Stimulated activated naive CD4-positive, alpha-beta T cell (primary cell): ENCODE results near the gene ABO.
"Not testable (repeated sequence)": the region's sequence is repeated elsewhere in the genome, so short reads cannot be mapped to it uniquely, and the experiment has no call there.

Experiments used
- DNase-seq, 6 experiments: peaks; one replicate each; lab custom pipeline; 2025; lab: John Stamatoyannopoulos, UW

The ABO gene

DNA sequence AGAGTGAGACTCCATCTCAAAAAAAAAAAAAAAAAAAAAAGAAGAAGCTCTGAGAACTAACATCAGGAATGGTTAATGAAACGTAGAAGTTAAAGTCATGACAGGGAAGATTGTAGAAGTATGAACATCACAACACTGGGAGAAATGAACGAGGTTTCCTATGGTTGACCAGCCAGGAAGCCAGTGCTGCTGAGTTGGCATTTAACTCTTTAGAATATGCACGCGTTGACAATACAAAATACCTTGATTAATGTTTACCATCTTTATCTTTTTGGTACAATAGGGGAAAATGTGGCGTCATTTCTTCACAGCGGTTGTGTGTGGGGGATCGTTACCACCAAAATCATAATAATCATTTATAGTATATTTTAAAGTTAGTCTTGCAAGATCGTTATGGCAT is 32.0 kb downstream of the ABO start:
- DNase-seq = no peak

DNA sequence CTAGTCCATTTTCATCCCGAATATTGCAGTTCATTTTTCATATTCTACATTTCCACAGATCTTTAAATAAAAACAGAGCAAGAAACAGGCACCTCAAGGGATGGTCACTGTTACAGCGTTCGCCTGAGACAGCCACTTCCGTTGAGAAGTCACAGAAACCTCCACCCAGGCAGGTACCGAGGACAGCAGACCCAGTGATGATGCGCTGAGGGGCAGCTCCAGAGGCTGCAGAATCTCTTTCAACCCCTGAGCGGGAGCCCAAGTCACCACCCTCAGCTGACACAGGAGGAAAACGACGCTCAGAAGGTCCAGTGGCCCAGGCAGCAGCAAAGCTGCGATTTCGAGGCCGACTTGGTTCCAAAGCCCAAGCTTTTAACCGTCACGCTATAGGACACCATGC is 32.8 kb downstream of the ABO start:
- no peak for DNase-seq

- no peak for DNase-seq
These were observed 35.4 kb downstream of the ABO start for GRCh38 chr9:133239533-133240090.

DNA sequence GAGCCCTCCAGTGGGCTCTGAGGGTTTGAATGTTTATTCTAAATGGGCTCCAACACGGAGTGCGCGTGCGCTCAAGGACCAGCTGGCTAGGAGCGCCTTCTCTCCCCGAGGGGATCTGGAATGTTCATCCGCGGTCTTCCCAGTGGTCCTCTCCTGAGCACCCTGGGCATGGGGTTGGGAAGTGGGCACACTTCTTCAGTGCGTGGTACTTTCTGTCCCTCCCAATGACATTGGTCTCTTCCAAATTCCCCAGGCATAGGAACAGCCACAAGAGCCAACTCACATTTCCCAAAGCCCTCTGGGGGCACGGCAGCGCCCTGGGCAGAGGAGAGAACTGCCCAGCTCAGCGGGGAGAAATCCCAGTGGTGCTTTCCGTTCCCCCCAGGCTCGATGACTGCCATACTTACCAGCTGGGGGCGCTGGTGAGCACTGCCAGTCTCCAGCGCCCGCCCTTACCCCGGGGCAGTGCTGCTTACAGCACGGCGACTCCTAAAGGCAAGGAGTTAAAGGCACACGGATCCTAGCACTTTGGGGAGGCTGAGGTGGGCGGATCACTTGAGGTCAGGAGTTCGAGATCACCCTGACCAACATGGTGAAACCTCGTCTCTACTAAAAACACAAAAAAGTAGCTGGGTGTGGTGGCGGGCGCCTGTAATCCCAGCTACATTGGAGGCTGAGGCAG is 36.0 kb downstream of the ABO start:
- peak; percentile 28 to 67 (median 47) for DNase-seq

DNA sequence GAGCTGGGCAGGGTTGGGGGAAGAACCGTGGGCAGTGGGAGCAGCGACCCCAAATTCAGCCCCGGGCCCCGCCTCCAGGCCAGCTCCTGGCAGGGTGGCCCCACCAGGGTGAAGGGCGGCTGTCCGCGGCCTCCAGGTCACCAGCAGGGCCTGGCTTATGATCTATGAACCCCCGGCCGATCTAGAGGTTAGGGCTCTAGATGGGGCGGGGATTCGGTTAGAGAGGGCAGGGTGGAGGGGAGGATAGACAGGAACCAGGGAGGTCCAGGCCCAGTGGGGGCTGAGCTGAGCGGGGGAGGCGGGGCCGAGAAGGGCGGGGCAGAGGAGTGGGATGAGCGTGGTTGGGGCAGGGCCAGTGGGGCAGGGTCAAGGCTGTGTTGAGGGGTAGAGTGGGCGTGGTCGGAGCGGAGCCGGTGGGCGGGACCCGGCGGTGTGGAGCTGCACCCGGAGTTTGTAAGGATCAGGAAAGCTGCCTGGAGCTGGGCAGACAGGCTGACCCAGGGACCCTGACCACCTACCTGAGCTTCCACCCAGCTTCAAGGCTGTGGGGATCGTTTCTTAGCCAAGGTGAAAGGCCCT is 36.6 kb downstream of the ABO start:
- DNase-seq = peak in 2 of 6 experiments; percentile 13 to 18

DNA sequence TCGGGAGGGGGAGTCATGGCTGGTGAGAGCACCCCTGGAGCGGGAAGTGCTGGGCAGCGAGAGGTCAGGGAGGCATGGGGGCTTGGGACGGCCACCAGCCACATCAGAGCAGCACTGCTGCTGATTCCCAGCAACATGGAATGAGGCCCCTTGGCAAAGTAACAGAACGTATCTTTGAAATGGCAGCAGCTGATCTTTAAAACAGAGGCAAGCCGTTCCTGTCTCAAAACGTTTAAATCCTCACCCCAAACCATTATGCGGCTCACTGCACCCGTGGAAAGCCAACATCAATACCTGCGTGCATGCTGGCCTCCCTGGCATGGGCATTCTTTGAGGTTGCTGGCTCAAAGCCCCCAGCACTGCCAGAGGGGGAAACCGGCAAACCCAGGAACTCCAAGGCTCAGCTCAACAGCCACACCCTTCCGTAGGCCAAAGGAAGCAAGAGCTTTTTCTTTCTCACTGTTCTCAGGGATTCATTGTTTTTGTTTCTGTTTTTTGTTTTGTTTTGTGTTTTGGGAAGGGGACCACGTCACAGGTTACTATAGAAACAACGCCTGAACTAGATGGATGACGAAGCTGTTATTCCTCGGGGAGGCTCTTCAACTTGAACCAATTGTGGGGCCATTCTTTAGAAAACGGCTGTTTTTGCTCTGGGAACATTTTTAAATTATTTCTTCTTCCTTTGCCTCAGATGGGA is 37.8 kb downstream of the ABO start:
- DNase-seq = no peak

DNA sequence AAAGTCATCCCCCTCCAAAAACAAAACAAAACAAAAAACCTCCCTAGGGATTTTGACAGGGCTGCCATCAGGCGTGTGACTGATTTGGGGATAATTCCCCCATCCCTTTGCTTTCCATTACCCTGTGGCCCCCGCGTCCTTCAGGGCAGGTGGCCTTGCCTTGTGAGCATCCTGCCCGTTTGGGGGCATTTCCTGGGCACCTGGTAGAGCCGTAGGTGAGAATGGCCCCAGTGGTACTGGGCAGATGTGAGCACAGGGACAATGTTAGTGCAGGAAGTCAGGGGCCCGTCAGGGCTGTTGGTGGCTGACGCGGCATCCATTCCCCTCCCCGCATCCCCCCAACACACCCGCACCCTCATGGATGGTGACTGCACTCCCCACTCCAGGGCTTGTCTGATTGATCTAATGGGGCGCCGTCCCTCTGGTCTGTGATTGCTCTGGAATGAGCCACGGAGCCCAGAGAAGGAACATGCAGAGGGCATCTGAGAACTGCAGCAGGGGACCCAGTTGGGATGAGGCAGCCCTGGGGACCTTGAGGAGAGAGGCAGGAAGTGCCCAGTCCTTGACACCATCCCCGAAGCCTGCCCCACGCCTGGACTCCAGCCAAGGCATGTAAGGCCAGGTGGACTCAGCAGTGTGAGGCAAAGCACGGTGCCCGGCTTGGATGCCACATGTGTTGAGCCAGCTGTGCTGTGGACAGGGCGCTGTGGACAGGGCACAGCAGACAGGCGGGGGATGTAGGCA is 38.5 kb downstream of the ABO start:
- DNase-seq = not testable (repeated sequence)

DNA sequence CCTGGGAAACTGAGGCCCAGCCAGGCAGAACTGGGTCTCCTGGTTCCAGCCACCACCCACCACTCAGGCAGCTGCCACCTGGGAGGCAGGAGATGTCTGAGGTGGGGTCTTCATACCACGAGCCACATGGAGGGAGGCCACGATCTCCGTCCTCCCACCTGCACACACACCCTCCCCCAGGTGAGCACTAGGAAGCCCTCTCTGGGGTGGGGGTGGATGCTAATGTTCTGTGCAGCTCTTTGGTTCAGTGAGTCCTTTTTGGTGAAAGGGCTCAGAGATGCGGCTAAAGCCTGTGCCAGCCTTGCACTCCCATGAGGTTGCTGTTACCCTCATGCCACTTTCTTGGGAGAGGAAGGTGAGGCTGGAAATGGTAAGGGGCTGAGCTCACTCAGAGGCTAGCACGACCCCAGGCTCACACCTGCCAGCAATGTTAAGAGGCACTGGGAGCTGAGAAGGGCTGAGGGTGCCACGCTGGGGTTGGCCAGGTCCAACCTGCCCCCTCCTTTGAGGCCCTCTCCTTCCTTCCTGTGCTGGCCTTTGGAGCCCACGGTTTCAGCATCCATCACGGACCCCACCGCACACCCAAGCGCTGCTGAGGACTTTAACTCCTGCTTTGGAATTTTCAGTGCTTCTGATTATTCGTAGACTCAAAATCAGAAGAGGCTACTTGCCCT is 39.3 kb downstream of the ABO start:
- DNase-seq = no peak

DNA sequence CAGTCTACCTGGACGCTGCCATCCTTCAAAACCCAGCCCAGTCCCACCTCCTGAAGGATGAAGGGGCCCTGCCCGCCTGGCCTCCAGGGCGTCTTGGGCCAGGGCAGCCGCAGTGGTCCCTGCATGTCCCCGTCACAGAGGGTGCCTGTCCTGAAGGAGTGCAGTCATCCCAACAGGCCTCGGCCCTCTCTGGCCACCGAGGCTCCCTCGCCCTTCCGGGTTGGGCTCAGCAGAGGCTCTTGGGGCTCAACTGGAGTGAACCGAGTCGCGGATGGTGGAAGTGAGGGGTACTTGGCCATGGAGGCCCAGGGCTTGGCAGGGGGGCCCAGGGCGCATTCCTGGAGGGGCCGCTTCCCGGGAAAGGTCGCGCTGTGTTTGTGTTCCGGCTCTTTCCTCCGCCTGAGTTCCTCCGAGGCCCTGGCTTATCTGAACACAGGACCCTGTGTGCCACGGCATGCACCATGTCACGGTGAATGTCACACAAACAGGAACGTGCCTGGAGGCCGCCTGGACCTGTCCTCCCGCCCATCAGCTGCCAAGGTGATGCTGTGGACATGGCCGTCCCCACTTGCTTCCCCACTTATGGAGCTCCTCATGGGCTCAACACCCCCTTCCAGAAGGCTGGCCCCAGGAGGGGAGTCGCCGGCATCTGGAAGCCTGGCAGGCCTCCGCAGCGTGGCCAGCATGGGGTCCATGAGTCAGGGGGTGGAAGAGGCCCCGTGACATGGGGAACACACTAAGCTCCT is 40.3 kb downstream of the ABO start:
- no peak for DNase-seq

DNA sequence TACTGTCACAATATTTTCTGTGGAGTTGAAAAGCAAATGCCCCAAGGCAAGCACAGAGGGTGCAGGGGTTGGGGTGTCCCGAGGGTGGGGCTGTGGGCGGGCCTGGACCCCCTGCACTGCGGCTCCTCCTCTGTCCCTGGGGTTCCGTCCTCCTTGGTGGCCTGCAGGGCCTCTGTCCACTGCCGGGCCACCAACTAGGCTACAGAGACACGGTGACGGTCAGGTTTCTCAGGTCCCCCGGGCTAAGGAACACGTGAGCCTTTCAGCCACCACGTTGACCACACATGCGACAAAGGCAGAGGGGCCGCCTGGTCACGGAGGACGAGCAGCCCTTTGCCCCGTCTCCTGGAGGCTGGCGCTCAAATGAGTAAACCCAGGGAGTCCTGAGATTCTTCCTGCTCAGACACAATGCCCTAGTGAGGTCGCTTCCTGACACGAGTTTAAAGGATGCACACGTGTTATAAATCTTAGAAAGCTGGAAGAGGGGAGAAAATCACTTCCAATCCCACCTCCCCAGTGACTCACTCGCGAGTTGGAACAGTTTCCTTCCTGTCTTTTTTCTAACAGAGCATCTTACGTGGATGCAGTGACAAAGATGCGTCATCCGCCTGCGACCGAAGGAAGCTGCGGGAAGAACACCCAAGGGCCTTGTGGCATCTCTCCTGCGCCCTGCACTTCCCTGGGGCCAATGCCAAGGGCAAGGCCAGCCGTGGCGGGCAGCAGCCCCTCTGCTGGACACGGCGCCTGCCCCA is 41.1 kb downstream of the ABO start:
- no peak for DNase-seq

DNA sequence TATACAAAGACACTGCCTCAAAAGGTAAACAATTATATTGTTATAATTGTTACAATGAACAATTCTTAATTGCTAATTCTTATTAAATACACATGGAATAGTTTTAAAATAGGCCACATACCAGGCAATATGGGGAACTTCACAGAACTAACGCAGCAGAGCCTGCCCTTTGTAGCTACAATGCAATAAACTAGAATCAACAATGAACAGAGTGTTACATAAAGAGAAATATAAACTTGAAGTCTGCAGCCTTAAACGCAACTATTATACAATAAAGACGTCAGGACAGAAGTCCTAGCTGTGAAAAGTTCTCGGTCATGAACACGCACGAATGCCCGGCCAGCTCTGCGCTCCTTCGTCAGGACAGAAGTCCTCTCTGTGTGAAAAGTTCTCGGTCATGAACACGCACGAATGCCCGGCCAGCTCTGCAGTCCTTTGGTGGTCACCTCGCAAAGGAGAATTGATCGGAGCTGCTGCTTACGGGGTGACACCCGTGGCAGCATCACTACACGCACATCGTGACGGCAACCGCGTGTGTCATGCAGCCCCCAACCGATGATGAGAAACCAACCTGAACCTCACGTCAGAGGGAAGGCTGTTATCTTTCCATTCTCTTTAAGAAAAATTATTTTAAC is 43.0 kb downstream of the ABO start:
- not testable (repeated sequence) for DNase-seq

GRCh38 chr9:133230514-133230913 is 44.5 kb downstream of the ABO start:
- DNase-seq = not testable (repeated sequence)

DNA sequence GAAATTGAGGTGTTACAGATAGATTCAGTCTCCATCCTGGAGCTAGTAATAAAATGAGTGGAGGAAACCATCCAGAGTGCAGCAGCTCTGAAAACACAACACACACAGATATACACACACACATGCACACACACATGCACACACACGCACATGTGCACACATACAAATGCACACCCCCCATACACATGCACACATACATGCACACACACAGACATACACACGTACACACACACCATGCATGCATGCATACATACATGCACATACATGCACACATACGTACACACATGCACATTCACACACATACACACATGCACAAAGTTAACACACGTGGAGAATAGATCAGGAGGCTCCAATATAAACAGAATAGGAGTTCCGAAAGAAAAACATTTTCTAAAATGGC is 44.9 kb downstream of the ABO start:
- DNase-seq = no peak

DNA sequence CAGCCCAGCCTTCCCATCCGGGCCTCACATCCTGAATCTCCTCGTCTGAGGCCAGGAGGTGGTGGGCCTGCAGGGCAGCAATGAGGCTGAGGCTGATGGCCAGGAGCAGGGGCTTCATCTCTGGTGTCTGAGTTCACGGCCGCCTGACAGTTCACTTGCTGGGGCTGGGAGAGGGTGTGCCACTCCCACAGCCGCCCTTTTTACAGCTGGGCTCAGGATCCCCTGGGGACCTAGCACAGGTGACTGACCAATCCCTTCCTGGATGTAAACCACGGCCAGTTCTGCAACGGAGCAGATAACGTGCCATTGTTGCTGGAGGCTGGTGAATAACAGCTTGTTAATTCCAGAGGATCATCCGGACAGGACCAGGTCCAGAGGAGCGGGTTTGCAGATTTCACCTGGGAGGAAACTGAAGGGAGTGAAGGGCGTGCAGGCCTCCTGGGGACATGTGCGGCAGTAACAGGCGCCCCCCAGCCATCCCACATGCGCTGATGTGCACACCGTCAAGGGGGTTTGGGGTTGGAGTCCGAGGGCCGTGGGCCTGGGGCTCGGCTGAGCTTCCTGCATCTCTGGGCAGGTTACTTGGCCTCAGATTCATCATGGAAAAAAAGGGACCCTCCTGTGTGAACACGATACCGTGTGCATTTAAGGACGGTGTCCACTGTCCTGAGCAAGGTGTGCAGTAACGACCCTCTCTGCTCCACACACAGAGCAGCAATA is 46.4 kb downstream of the ABO start:
- not testable (repeated sequence) for DNase-seq

DNA sequence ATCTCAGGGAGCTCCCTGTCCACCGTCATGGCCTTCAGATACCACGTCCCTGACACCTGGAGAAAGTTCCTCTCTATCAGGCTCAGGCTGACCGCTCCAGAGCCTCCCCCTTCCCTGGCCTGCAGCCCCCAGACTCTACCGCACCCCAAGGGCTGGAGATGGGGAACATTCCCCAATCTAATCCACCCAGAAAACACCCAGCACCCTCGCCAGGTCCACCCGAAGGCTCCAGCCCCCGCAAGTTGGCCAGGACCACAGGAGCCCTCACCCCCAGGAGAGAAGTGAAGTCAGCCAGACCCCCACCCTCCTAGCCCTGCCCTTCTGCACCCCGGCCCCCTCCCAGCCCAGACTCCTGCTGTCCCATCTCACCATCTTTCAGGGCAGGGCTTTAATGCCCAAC is 47.0 kb downstream of the ABO start:
- DNase-seq = not testable (repeated sequence)

- no peak for DNase-seq
These were observed 47.6 kb downstream of the ABO start for GRCh38 chr9:133227242-133227860.

DNA sequence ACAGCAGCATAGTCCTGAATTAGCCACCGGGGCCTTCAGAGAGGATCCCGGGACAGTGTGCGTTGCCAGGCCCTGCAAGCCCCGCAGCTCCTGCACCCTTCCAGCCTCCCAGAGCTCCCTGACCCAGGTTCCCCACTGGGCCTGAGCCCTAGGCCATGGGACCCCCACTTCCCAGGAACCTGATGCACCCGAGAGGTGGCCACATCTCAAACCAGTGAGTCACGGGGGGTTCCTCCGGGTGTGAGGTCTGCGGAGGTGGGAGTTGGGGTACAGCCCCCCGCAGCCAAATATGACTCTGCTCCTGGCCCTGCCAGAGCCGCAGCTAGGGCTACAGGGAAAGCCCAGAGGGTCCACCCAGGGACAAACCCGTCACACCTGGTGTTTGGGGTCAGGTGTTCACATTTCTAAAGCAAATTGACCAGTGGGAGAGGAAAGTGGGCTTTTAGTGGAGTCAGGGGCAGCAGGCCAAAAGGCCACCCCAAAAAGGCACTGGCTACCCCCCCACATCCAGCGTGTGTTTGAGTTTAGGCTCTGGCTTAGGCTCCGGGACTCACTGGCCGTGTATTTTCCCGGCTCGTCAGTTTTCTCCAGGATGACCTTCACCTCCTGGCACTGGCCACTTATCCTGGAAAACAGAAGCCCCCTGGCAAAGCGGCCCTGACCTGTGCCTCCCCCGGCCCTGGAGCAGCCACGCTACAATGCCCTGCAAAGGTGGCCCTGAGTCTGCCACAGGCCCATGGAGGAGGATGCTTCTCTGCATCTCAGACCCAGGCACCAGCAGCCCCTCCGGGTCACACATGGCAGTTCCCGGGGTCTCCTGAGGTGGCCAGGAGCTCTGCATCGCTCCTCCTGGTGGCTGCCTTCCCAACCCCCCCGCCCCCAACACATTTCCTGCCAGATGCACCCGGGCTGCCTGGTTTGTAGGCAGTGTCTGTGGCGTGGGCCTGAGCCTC is 48.5 kb downstream of the ABO start:
- no peak for DNase-seq
